GM13977 (cell line): ENCODE data around the gene USP30.

ENCODE experiments used
- DNase-seq: peaks from one replicate; pipeline ENCODE4 v3.0.0; 2012; ENCODE audit warnings: low spot score
- CTCF ChIP-seq: IDR thresholded peaks from 2 replicates; pipeline ENCODE4 v1.5.1; 2012; ENCODE audit warnings: mild to moderate bottlenecking, control low read depth; ENCODE audit not compliant: insufficient read depth; ENCODE audit errors: extremely low read depth, missing control alignments
- in situ Hi-C: fragments of 300-500 bp; cut with MboI; formaldehyde crosslinking; loops from one replicate; pipeline ENCODE4 v1.12.0; 2022; ENCODE audit warnings: low sequenced_read_pairs, low pct_unique_long_range_greater_than_20kb, mixed read lengths, inconsistent platforms; ENCODE audit not compliant: unreplicated experiment

The USP30 gene

GRCh38 chr12:109065154-109065852 is 12.9 kb downstream of the USP30 start:
- no peak for TF ChIP-seq CTCF
- in situ Hi-C loops = no loop called here
- no peak for DNase-seq

GRCh38 chr12:109065853-109066193 is 13.4 kb downstream of the USP30 start:
- in situ Hi-C loops = no loop called here
- TF ChIP-seq CTCF = no peak

GRCh38 chr12:109069307-109070271 is 17.2 kb downstream of the USP30 start:
- DNase-seq = no peak
- in situ Hi-C loops = no loop called here
- no peak for TF ChIP-seq CTCF

More at GRCh38 chr12:109065853-109066193, 13.4 kb downstream of the USP30 start:
- no peak for DNase-seq

- DNase-seq = no peak
- in situ Hi-C loops = loop anchor here (25.0 kb wide), 2 partner anchors 213 to 413 kb away; partner anchors contain the start of gene SSH1
- TF ChIP-seq CTCF = no peak
These were observed 22.5 kb downstream of the USP30 start for GRCh38 chr12:109074866-109075265.

- DNase-seq = no peak
- TF ChIP-seq CTCF = no peak
- in situ Hi-C loops = loop anchor here (25.0 kb wide), 2 partner anchors 220 to 420 kb away; partner anchors contain the start of gene SSH1
These were observed 30.4 kb downstream of the USP30 start for GRCh38 chr12:109082751-109083150.

GRCh38 chr12:109084425-109084824 is 32.0 kb downstream of the USP30 start:
- no peak for DNase-seq
- no peak for TF ChIP-seq CTCF
- in situ Hi-C loops = loop anchor here (25.0 kb wide), 2 partner anchors 222 to 422 kb away; partner anchors contain the start of gene SSH1
